Measurements from ENCODE around the gene NOXRED1. TPM values are rescaled to one million over a fixed set of nuclear protein-coding genes. Genes with fewer than 3 reads are reported as not detected.

Gene NOXRED1
- under 1 TPM in 3 of 6 experiments, not detected in 3; 0.09 to 0.33 (median 0.25) TPM for total RNA-seq (2021; fragmentation: NEBNext Ultra II Directional; extraction: Animal tissue kit (Norgen Biotek cat#: 25700))
- long read RNA-seq = 0 reads

DNA sequence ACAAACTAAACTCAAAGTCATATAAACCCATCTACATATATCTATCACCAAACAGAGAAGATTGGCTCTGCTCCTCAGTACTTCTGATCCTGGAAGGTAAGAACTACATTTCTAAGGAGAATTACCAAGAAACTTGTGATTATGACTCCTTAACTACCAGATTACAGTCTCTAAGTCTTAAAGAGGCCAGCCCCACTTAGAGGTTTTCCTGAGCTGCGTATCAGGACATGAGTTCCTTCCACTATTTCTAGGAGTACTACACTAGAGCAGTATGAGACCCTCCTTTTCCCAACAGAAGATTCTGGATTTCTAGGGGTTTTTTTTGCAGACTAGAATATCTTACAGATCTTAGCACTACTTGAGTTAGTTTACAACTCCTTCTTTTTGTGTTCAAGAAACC, at the start of gene NOXRED1:
TSS of gene NOXRED1 (minus strand) at position 101 of the 400 bp plus-strand sequence. CDS start 634 bp downstream, outside the sequence.
- TF ChIP-seq, protein P1, sequence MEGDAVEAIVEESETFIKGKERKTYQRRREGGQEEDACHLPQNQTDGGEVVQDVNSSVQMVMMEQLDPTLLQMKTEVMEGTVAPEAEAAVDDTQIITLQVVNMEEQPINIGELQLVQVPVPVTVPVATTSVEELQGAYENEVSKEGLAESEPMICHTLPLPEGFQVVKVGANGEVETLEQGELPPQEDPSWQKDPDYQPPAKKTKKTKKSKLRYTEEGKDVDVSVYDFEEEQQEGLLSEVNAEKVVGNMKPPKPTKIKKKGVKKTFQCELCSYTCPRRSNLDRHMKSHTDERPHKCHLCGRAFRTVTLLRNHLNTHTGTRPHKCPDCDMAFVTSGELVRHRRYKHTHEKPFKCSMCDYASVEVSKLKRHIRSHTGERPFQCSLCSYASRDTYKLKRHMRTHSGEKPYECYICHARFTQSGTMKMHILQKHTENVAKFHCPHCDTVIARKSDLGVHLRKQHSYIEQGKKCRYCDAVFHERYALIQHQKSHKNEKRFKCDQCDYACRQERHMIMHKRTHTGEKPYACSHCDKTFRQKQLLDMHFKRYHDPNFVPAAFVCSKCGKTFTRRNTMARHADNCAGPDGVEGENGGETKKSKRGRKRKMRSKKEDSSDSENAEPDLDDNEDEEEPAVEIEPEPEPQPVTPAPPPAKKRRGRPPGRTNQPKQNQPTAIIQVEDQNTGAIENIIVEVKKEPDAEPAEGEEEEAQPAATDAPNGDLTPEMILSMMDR (IDR thresholded peaks at IDR 0.05) = no peak
- DNase-seq = no peak
- peaks cover 12% of the 10 kb centered on the region for H3K4me1 Mint-ChIP-seq (ENCODE audit: low read depth)
- H3K27me3 Mint-ChIP-seq (ENCODE audit: insufficient read depth) = no peaks in the 10 kb centered on the region
- H3K36me3 Mint-ChIP-seq (ENCODE audit: low read depth) = peaks cover 48% of the 10 kb centered on the region
- no peak within 1 kb of the TSS for H3K27ac Mint-ChIP-seq
- peaks cover 16% of the 10 kb centered on the region for H3K9me3 Mint-ChIP-seq
- no peak within 1 kb of the TSS for H3K4me3 Mint-ChIP-seq

DNA sequence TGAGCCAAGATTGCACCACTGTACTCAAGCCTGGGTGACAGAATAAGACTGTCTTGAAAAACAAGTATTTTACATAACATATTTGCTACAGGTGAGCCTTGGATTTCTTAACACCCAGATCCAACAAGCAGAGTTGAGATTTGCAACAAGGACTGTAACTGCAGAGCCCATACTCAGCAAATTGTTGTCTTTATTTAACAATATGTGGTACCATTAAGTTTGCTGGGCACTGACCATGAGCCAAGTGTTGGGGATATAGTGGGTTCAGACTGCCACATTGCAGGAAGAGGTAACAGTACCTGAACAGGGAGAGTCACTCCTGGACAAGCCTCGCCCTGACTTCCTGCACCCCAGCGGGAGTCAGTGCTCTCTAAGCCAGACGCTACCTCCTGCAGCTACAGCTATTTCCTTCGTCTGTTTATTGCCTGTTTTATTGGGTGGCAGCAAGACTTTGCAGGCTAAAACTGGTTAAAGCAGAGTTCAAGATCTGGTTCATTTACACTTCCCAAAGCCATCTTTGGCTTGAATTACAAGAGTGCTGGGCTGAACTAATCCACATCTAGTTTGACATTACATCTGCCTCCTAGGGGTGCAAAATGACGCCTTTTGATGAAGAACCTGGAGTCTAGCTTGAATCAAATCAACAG, 47.0 kb upstream of the NOXRED1 start:
- Mint-ChIP-seq H3K27ac (no peak overlapping the region), H3K9me3 (no peaks in the 10 kb centered on the region), H3K36me3 (ENCODE audit: low read depth) (peaks cover 27% of the 10 kb centered on the region), H3K4me1 (ENCODE audit: low read depth) (no peaks in the 10 kb centered on the region), H3K27me3 (ENCODE audit: insufficient read depth) (peaks cover 10% of the 10 kb centered on the region), H3K4me3 (no peak overlapping the region)
- TF ChIP-seq, protein P1 (IDR thresholded peaks at IDR 0.05) = no peak
- no peak for DNase-seq

GRCh38 chr14:77469539-77469938, 46.2 kb upstream of the NOXRED1 start:
- TF ChIP-seq, protein P1 (IDR thresholded peaks at IDR 0.05) = no peak
- H3K27ac Mint-ChIP-seq = no peak overlapping the region

GRCh38 chr14:77469067-77469505, 45.8 kb upstream of the NOXRED1 start:
- H3K4me1 Mint-ChIP-seq (ENCODE audit: low read depth) = no peaks in the 10 kb centered on the region
- peaks cover 6% of the 10 kb centered on the region; the same call in 1 of the 2 replicates for H3K27me3 Mint-ChIP-seq (ENCODE audit: insufficient read depth)
- no peak overlapping the region for H3K4me3 Mint-ChIP-seq
- H3K9me3 Mint-ChIP-seq = no peaks in the 10 kb centered on the region
- TF ChIP-seq, protein P1 (IDR thresholded peaks at IDR 0.05) = no peak
- DNase-seq = no peak
- H3K27ac Mint-ChIP-seq = no peak overlapping the region
- peaks cover 27% of the 10 kb centered on the region for H3K36me3 Mint-ChIP-seq (ENCODE audit: low read depth)

More at GRCh38 chr14:77469539-77469938, 46.2 kb upstream of the NOXRED1 start:
- no peak for DNase-seq
- Mint-ChIP-seq H3K9me3 (no peaks in the 10 kb centered on the region), H3K36me3 (ENCODE audit: low read depth) (peaks cover 27% of the 10 kb centered on the region), H3K4me1 (ENCODE audit: low read depth) (no peaks in the 10 kb centered on the region), H3K27me3 (ENCODE audit: insufficient read depth) (peaks cover 6% of the 10 kb centered on the region; the same call in 1 of the 2 replicates), H3K4me3 (no peak overlapping the region)

DNA sequence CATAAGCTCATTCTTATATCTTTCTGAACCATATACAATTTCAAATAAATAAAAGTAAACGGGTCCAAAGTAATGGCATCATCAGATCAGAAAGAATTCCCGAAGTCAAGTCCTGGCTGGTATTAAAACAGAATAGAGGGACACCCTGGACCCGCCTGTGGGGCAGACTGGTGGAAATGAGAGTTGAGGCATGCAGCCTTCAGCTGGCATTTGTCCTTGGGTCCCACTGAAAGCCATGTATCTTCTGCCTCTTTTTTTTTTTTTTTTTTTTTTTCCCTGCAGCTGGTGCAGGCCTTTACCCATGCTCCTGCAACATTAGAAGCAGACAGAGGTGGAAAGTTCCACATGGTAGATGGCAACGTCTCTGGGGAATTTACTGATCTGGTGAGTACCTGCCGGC, 44.5 kb upstream of the NOXRED1 start:
- no peak overlapping the region for H3K27ac Mint-ChIP-seq
- peaks cover 27% of the 10 kb centered on the region for H3K36me3 Mint-ChIP-seq (ENCODE audit: low read depth)
- peaks cover 2% of the 10 kb centered on the region; the same call in 1 of the 2 replicates for H3K27me3 Mint-ChIP-seq (ENCODE audit: insufficient read depth)
- H3K4me3 Mint-ChIP-seq = no peak overlapping the region
- no peaks in the 10 kb centered on the region for H3K9me3 Mint-ChIP-seq
- TF ChIP-seq, protein P1 (IDR thresholded peaks at IDR 0.05) = no peak
- no peaks in the 10 kb centered on the region for H3K4me1 Mint-ChIP-seq (ENCODE audit: low read depth)
- DNase-seq = no peak
